Measurements from ENCODE around the gene ME1.
"Not testable (repeated sequence)": the region's sequence is repeated elsewhere in the genome, so short reads cannot be mapped to it uniquely, and the experiment has no call there.

The ME1 gene

DNA sequence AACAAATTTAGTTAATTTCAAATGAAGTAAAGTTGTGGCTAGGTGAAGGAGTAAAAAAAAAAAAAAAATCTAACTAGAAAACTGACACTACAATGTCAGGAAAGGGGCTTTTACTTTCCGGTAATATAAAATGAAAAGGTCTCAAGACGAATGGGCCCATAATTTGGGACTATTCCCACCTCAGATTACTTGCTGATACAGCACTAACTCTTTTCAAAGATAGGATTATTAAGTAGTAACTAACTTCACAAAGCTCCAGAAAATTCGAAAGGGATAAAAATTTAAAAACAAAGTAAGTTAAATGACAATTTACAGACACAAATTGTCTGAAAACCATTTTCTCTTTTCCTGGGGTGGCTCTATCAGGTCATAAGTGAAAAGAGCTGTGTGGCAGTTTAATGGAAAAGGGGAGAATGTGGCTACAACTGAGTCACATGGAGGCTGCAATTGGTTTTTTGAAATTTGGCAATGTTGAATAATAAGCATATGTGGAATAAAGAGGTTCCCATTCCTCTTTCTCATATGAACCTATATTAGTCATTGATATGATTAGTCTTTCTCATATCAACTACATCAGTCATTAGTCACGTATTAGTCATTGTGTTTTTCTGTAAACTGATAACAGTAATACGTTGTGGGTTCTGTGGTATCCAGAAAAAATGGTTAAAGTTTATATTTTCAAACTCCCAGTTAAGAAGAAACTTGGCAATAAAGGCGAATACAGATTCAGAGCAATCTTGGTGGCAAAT, 159.7 kb downstream of the ME1 start:
- no peaks in the 10 kb centered on the region for H3K4me1 Mint-ChIP-seq
- no peaks in the 10 kb centered on the region for H3K27me3 Mint-ChIP-seq
- H3K27ac Mint-ChIP-seq: no peak overlapping the region
- H3K9me3 Mint-ChIP-seq: no peaks in the 10 kb centered on the region
- peak; percentile 74 for ATAC-seq
- DNase-seq: no peak
- H3K4me3 Mint-ChIP-seq: no peak overlapping the region

DNA sequence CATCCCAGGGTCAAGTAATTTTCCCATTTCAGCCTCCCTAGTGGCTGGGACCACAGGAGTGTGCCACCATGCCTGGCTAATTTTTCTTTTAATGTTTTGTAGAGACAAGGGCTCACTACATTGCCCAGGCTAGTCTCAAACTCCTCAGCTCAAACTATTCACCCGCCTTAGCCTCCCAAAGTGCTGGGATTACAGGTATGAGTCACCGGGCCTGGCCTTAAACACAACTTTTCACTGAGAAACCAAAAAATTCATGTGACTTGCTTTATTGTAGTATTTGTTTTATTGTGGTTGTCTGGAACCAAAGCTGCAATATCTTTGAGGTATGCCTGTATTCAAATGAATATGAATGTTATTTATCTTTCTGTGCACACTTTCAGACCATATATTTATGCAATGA, 165.5 kb downstream of the ME1 start:
- Mint-ChIP-seq H3K4me1 (no peaks in the 10 kb centered on the region), H3K27ac (no peak overlapping the region), H3K27me3 (peaks cover 8% of the 10 kb centered on the region), H3K9me3 (peaks cover 0 to 4% of the 10 kb centered on the region in 2 donors), H3K4me3 (no peak overlapping the region)
- DNase-seq (no peak), ATAC-seq (peak; percentile 48)

DNA sequence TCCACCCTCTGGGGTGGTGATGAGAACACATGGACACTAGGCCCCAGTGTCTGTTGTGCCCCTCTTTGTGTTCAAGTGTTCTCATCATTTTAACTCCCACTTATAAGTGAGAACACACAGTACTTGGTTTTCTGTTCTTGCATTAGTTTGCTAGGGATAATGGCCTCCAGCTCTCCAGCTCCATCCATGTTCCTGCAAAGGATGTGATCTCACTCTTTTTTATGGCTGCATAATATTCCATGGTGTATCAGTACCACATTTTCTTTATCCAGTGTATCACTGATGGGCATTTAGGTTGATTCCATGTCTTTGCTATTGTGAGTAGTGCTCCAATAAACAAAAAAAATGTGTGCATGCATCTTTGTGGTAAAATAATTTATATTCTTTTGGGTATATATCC, 170.3 kb downstream of the ME1 start:
- Mint-ChIP-seq H3K4me1 (no peaks in the 10 kb centered on the region), H3K4me3 (no peak overlapping the region), H3K27ac (no peak overlapping the region), H3K27me3 (peaks cover 8% of the 10 kb centered on the region), H3K9me3 (peaks cover 0 to 4% of the 10 kb centered on the region in 2 donors)
- ATAC-seq (no peak), DNase-seq (no peak)

DNA sequence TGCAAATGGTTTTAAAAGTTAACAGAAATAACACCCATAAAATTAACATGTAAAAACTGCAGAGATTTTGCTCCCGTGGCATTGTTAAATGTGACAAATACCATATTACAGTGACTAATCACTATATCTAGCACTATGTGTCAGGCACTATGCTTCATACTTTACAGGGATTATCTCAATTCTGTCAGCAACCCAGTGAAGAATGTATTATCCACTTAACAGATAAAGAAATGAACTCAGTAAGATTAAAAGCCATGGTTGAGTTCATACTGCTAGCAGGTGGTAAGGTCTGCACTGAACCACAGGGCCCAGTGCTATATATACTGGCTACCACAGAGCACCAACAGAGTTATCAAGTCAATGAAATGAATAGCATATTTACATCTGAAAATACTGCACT, 172.3 kb downstream of the ME1 start:
- no peak overlapping the region for H3K4me3 Mint-ChIP-seq
- H3K27ac Mint-ChIP-seq: no peak overlapping the region
- H3K27me3 Mint-ChIP-seq: peaks cover 8% of the 10 kb centered on the region
- DNase-seq (no peak), ATAC-seq (no peak)
- H3K9me3 Mint-ChIP-seq: peaks cover 0 to 4% of the 10 kb centered on the region in 2 donors
- no peaks in the 10 kb centered on the region for H3K4me1 Mint-ChIP-seq

DNA sequence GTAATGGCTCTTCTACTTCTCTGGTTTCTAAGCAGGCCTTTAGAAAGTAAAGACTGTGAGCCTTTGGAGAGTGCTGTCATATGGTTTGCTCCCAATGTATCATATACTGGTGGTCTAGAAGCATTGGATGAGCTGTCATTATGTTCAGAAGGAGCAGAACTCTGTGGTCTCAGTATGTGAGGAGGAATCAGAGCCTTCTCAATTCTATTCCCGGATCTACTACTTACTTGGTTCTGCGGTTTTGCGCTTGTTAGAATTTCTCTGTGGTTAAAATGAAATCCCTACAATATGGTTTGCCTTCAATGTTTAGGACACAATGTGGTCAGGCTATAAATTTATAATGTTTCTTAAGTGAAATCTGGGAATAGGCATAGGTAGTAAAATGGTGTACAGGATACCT, 173.1 kb downstream of the ME1 start:
- Mint-ChIP-seq H3K27ac (no peak overlapping the region), H3K4me1 (no peaks in the 10 kb centered on the region), H3K27me3 (peaks cover 8% of the 10 kb centered on the region), H3K4me3 (no peak overlapping the region), H3K9me3 (peaks cover 0 to 4% of the 10 kb centered on the region in 2 donors)
- DNase-seq (no peak), ATAC-seq (no peak)

DNA sequence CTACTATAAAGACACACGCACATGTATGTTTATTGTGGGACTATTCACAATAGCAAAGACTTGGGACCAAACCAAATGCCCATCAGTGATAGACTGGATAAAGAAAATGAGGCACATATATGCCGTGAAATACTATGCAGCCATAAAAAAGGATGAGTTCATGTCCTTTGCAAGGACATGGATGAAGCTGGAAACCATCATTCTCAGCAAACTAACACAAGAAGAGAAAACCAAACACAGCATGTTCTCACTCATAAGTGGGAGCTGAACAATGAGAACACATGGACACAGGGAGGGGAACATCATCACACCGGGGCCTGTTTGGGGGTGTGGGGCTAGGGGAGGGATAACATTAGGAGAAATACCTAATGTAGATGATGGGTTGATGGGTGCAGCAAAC, 174.1 kb downstream of the ME1 start:
- H3K9me3 Mint-ChIP-seq, ATAC-seq, H3K27ac Mint-ChIP-seq, H3K4me1 Mint-ChIP-seq, H3K4me3 Mint-ChIP-seq, DNase-seq: not testable (repeated sequence)
- peaks cover 13% of the 10 kb centered on the region for H3K27me3 Mint-ChIP-seq

DNA sequence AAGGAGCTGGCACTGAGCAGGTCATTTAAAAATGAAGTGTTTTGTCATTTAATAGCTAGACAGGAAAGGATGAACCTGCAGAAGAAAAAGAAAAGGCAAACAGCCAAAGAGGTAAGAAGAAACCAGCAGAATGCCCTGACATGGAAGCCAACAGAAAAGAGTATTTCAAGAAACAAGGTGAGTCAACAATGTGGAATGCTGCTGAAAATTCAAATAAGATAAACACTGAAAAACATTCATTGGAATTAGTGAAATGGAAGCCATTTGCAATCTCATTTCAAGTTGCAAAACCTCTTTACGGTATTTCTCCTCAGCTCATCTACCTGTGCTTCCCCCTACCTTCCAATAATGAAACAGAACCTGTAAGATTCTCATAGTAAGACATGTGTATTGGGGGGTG, 178.1 kb downstream of the ME1 start:
- ATAC-seq (no peak), DNase-seq (no peak)
- no peaks in the 10 kb centered on the region for H3K4me1 Mint-ChIP-seq

DNA sequence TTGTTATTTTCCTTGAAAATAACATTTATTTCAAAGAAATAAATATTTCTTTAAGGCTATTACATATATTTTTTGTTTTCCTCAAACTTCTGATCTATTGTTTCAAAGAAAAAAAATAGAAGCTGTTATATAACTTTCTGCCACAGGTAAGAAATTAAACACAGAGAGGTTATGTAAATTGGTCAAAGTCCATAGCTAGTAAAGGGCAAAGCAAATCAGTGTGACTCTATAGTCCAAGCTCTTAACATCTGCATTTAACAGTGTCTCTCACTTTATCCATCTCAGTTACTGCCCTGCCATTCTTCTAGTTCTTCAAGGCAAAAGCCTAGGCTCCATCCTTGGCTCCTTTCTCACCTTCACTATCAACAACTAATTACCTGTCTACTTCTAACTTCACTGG, 180.6 kb downstream of the ME1 start:
- ATAC-seq (no peak), DNase-seq (no peak)
- Mint-ChIP-seq H3K4me3 (no peak overlapping the region), H3K27me3 (peaks cover 8% of the 10 kb centered on the region), H3K9me3 (no peaks in the 10 kb centered on the region), H3K27ac (no peak overlapping the region), H3K4me1 (no peaks in the 10 kb centered on the region)

More for the DNA sequence above, 178.1 kb downstream of the ME1 start:
- H3K4me3 Mint-ChIP-seq: no peak overlapping the region
- peaks cover 8% of the 10 kb centered on the region for H3K27me3 Mint-ChIP-seq
- no peak overlapping the region for H3K27ac Mint-ChIP-seq
- H3K9me3 Mint-ChIP-seq: no peaks in the 10 kb centered on the region

DNA sequence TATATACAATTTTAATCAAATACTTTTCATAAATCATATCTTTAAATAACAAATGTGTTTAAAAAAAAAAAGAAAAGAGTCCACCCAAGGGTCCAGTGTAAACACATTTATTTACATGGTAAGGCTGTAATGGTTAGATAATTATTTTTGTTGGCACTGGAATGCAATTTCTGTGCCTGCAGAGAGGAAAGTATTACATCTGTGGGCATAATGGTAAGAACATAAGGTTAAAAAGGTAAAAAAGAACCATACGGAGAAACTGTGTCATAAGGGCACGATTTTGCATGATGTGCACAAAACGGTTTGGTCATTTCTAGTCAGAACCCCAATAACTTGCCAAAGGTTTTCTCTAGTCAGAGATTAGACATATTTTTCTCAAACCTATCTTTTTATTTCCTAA, 183.4 kb downstream of the ME1 start:
- ATAC-seq: no peak
- peaks cover 8% of the 10 kb centered on the region for H3K27me3 Mint-ChIP-seq
- no peak overlapping the region for H3K4me3 Mint-ChIP-seq
- no peaks in the 10 kb centered on the region for H3K4me1 Mint-ChIP-seq
- H3K9me3 Mint-ChIP-seq: no peaks in the 10 kb centered on the region
- DNase-seq: no peak
- H3K27ac Mint-ChIP-seq: no peak overlapping the region

DNA sequence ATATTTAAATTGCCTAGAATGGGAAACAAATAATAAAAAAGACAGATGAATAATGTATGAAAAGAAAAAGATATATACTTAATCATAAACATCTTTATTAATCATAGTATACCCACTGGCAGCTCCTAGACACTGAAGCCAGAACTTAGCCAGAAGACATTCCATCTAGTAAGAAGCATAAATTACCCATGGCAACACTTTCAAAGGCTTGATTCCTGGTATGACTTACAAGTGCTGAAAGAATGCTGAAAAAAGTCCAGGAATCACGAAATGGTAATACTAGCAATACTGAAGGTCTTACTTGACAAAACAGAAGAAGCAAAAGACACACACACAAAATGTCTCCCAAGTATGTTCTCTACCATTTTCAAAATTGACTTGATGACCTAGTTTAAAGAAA, 199.7 kb downstream of the ME1 start:
- Mint-ChIP-seq H3K27me3 (peaks cover 28% of the 10 kb centered on the region), H3K4me3 (no peak overlapping the region), H3K4me1 (no peaks in the 10 kb centered on the region), H3K27ac (no peak overlapping the region), H3K9me3 (no peaks in the 10 kb centered on the region)
- no peak for ATAC-seq
- no peak for DNase-seq

DNA sequence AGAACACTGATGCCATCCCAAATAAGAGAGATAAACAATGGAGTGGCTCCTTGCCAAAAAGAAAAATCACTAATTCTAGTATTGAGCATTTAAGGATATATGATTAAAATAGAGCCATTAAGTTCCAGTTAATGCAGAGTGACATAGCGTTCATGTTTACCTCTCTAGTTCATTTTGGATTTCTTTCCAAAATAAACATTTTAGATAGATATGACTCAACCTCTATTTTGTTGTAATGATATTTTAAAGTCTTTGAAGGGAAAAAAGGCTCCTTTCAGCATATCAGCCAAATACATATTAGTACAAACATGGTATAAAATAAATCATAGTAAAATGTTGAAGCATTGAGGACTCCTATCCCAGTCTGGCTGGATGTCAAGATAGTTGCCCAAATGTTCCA, 204.3 kb downstream of the ME1 start:
- DNase-seq (no peak), ATAC-seq (no peak)
- no peaks in the 10 kb centered on the region for H3K9me3 Mint-ChIP-seq
- H3K27me3 Mint-ChIP-seq: peaks cover 8% of the 10 kb centered on the region
- no peaks in the 10 kb centered on the region for H3K4me1 Mint-ChIP-seq
- H3K27ac Mint-ChIP-seq: no peak overlapping the region
- H3K4me3 Mint-ChIP-seq: no peak overlapping the region

DNA sequence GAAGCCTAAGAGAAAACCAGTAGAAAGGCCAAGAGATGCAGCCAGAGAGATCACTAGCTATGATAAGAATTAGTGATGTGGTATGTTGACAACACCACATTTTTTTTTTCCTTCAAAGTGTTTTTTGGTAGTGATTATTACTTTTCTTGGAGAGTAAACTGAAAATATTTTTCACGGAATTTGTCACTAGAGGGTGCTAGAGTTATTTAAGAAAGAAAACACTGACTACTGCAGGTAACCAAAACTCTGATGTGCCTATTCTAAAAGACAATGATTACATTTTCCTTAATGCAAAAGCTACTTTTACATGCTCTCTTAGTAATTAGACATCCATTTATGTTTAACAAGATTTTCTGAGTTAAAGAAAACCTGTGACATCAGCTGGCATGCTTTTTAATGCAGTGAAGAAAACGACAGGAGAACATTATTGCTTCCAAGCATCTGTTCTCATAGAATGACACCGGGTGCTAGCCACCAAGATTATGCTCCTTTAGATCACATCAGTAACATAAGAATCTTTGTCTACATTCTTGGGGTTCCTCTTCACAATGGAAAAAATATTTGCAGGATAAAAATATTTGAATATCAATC, 208.9 kb downstream of the ME1 start:
- no peak for ATAC-seq
- no peak for DNase-seq
- no peak overlapping the region for H3K27ac Mint-ChIP-seq
- H3K4me1 Mint-ChIP-seq: no peaks in the 10 kb centered on the region
- H3K27me3 Mint-ChIP-seq: no peaks in the 10 kb centered on the region
- no peaks in the 10 kb centered on the region for H3K9me3 Mint-ChIP-seq
- H3K4me3 Mint-ChIP-seq: no peak overlapping the region

DNA sequence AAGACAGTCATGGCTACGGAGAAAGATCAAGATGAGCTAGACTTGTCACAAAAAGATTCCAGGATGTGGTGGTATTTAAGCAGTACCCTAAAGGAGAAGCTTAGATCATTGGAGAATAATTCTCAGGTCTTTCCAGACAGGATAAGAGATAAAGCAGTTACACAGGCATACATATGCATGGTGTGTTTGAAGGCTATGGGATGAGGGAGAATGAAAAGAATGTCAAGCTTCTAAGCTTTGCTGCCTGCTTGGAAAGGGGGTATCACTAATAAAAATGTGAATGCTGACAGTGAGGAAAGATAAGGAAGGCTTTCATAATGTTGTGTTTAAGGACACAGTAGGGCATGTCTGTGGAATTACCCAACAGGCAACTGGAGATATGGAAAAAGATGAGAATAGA, 209.6 kb downstream of the ME1 start:
- H3K27me3 Mint-ChIP-seq: no peaks in the 10 kb centered on the region
- no peak for ATAC-seq
- no peaks in the 10 kb centered on the region for H3K9me3 Mint-ChIP-seq
- H3K4me3 Mint-ChIP-seq: no peak overlapping the region
- no peak overlapping the region for H3K27ac Mint-ChIP-seq
- no peak for DNase-seq
- no peaks in the 10 kb centered on the region for H3K4me1 Mint-ChIP-seq

DNA sequence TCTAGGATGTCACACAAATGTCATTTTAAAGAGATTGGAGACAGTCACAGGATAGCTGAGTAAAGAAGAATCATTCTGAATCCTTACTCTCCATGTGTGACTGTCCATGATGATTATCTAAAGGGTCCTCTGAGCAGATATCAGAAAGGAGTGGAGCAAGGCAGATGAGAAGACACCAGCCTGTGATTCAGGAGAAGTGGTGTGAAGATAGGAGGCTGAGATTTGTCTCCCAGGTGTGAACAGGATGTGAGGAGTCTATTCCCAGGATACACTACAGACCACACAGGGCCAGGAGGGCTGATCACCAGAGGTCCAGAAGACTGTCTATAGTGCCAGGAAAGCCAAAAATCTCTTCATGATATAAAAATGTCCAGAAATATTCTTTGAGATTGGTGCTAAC, 210.7 kb downstream of the ME1 start:
- ATAC-seq: no peak
- Mint-ChIP-seq H3K27me3 (no peaks in the 10 kb centered on the region), H3K4me1 (no peaks in the 10 kb centered on the region), H3K9me3 (no peaks in the 10 kb centered on the region), H3K4me3 (no peak overlapping the region), H3K27ac (no peak overlapping the region)
- no peak for DNase-seq

DNA sequence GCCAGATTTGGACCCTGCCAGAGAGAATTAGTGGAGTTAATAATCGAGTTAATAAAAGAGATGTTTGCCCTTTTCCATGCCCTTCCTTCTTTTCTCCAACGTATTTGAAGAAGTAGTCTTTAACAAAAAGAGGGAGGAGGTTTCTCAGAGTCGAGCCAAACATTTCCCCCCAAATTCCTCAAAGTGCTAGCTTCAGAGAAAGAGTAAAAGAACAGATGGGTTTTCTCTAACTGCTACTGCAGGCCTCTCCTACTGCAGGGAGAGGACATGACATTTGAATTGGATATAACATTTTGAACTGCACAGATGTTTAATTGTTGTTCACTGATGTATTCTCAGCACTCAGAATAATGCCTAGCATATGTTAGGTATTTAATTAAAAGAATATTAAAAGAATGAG, 212.2 kb downstream of the ME1 start:
- Mint-ChIP-seq H3K27ac (no peak overlapping the region), H3K27me3 (no peaks in the 10 kb centered on the region), H3K4me1 (no peaks in the 10 kb centered on the region), H3K4me3 (no peak overlapping the region), H3K9me3 (no peaks in the 10 kb centered on the region)
- ATAC-seq (no peak), DNase-seq (no peak)

DNA sequence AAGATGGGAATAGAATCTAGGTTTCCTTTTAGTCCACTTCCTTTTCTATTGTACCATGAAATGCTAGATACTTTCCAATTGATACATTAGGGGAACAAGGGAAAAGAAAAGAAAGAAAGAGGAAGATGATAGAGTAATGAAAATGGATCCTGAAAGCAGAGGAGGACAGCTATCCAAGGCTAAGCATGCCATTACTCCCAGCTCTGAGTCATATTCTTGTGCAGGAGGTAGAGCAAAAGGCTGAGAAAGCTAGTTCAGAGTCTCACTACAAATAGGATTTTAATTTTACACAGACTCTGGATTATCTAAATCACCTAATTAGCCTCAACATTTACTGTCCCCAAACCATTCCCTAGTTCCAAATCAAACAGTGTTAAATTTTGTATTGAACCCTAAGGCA, 214.0 kb downstream of the ME1 start:
- no peak for ATAC-seq
- no peak overlapping the region for H3K27ac Mint-ChIP-seq
- H3K27me3 Mint-ChIP-seq: no peaks in the 10 kb centered on the region
- H3K4me1 Mint-ChIP-seq: no peaks in the 10 kb centered on the region
- H3K9me3 Mint-ChIP-seq: no peaks in the 10 kb centered on the region
- no peak for DNase-seq
- H3K4me3 Mint-ChIP-seq: no peak overlapping the region
